Spleen (tissue), 13 donors: ENCODE results near the gene MAP7D2. TPM values are rescaled to one million over a fixed set of nuclear protein-coding genes. Genes with fewer than 3 reads are reported as not detected.
"Not testable (repeated sequence)": the region's sequence is repeated elsewhere in the genome, so short reads cannot be mapped to it uniquely, and the experiment has no call there.

Experiments
- DNase-seq: peaks from one replicate; pipeline ENCODE4 v3.0.0-alpha.2; 2020
- H3K27ac ChIP-seq, 8 donors: fragments of 200-600 bp; sonication (generic) in 7 of 8; 1 replicate in 4 of 8; 2 replicates in 4 of 8; pipeline versions ENCODE4 v1.5.0 to v1.8.0; 2016 to 2021; ENCODE audit warnings: inconsistent platforms in 4 of 8, mild to moderate bottlenecking in 4 of 8, moderate library complexity in 1 of 8
- H3K27me3 ChIP-seq, 7 donors: fragments of 200-600 bp; sonication (generic) in 6 of 7; replicated peaks in 1 of 7; 1 replicate in 4 of 7; 2 replicates in 3 of 7; pipeline versions ENCODE4 v1.5.0 to v1.8.0; 2016 to 2021; ENCODE audit warnings: inconsistent platforms in 3 of 7, mild to moderate bottlenecking in 1 of 7
- H3K36me3 ChIP-seq, 6 donors: fragments of 200-600 bp; sonication (generic) in 5 of 6; 1 replicate in 4 of 6; 2 replicates in 2 of 6; pipeline versions ENCODE4 v1.5.0 to v1.8.0; 2016 to 2021; ENCODE audit warnings: inconsistent platforms in 2 of 6
- H3K4me1 ChIP-seq, 6 donors: fragments of 200-600 bp; sonication (generic) in 5 of 6; 1 replicate in 3 of 6; 2 replicates in 3 of 6; pipeline versions ENCODE4 v1.5.0 to v1.8.0; 2016 to 2021; ENCODE audit warnings: inconsistent platforms in 3 of 6
- H3K4me3 ChIP-seq, 8 donors: fragments of 200-600 bp; sonication (generic) in 7 of 8; 1 replicate in 4 of 8; 2 replicates in 4 of 8; pipeline versions ENCODE4 v1.5.0 to v1.8.0; 2016 to 2021; ENCODE audit warnings: inconsistent platforms in 4 of 8, mild to moderate bottlenecking in 4 of 8, moderate library complexity in 2 of 8
- H3K9me3 ChIP-seq, 8 donors: fragments of 200-600 bp; sonication (generic) in 7 of 8; 1 replicate in 4 of 8; 2 replicates in 4 of 8; pipeline versions ENCODE4 v1.5.0 to v1.8.0; 2016 to 2021; ENCODE audit warnings: inconsistent platforms in 4 of 8
- POLR2A ChIP-seq, 3 donors: fragments of 450-650 bp; IDR thresholded peaks; one replicate each; pipeline ENCODE4 v1.5.1; 2017; ENCODE audit warnings: antibody characterized with exemption in 3 of 3, mild to moderate bottlenecking in 1 of 3
- POLR2AphosphoS5 ChIP-seq, 3 donors: sonication (generic); formaldehyde crosslinking; IDR thresholded peaks; one replicate each; pipeline ENCODE4 v1.5.1; 2017; ENCODE audit warnings: antibody characterized with exemption in 3 of 3
- WGBS, 5 donors: extraction: QIAGEN DNeasy Blood & Tissue Kit in 3 of 5; methylation state at CpG; one replicate each; pipeline versions ENCODE4 v1.1.5 to v1.1.7; 2013 to 2018; 5-methylcytosine and 5-hydroxymethylcytosine counted together
- intact Hi-C: fragments of 100-400 bp; cut with DNase I; formaldehyde crosslinking; loops from one replicate; pipeline ENCODE4 v1.15.0; 2023; ENCODE audit warnings: low total_unique reads
- long read RNA-seq, 2 donors: transcript quantifications; one replicate each; lab custom pipeline, GENCODE V29; 2026
- polyA plus RNA-seq, 3 donors: library from polyadenylated mRNA; stranded (reverse); fragments of 200-250 nt; gene quantifications; one replicate each; pipeline ENCODE4 v1.2.1, GENCODE V29; 2013
- total RNA-seq, 7 donors: library from RNA; depleted of rRNA in 3 of 7; stranded (reverse); fragments of >200 nt in 3 of 7; fragmentation: NEBNext Ultra II Directional in 4 of 7; extraction: Animal tissue kit (Norgen Biotek cat#: 25700) in 4 of 7; gene quantifications; one replicate each; pipeline versions ENCODE4 v1.1.0 to v1.2.1, GENCODE V29; 2016 to 2021
- TF ChIP-seq, protein P1 (sequence below), 11 experiments: fragments of 200-600 bp in 7 of 11; fragments of 450-650 bp in 4 of 11; sonication (generic) in 4 of 11; IDR thresholded peaks in 8 of 11; conservative IDR thresholded peaks in 3 of 11; 1 replicate in 7 of 11; 2 replicates in 4 of 11; pipeline versions ENCODE4 v1.4.0 to v1.8.0; 2016 to 2021; ENCODE audit warnings: antibody characterized with exemption in 11 of 11, inconsistent platforms in 4 of 11, mild to moderate bottlenecking in 1 of 11
- donor health status: healthy with polysubstance abuse.
- donor health status: DM: no; HTN: no; CAD: no; lungs with moderate emphysema.
- donor health status: DM: no; HTN: no; CAD: no.
- donor health status: Bipolar disorder and iron deficiency.
- donor health status: healthy.
- donor health status: DM: no; HTN: no; CAD: no.
- donor health status: DM: yes; HTN: yes; CAD: no.

Gene MAP7D2
- under 1 TPM in 5 of 7 donors, not detected in 2; 0.27 to 0.67 (median 0.52) TPM for total RNA-seq
- polyA plus RNA-seq: under 1 TPM in 2 of 3 donors, not detected in 1; 0.02 to 0.20 TPM
- long read RNA-seq, donor 1: 0 reads
- long read RNA-seq, donor 2: 0 reads

DNA sequence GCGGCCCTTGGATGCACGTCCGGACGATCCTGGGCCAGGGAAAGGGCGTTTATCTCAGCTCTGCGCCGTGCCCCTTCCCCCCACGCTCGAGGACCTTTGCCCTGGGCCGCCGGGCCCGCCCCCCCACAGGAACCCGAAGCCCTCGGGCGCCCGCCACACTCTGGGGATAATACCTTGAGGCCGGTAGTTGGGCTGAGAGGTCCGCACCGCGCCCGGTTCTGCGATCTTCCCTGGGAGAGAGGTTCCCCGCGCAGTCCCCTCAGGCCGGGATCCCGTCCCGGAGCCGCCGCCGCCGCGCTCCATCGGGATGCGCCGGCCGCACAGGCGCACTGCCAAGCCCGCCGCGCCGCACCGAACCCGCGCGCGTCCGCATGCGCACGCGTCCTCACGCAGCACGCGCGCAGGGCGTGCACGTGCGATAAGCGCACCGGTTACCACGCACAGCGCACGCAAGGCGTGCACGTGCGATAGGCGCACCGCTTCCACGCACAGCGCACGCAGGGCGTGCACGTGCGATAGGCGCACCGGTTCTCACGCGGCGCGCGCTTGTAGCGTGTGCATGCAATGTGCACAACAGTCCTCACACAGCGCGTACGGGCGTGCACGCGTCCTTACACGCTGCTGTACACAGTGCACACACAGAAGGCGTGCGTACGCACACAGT lies at the start of gene MAP7D2:
Gene MAP7D2 (minus strand): TSS at position 331 of the 664 bp plus-strand sequence. CDS start 28 bp downstream, at position 303.
- intact Hi-C loops: no loop called here
- TF ChIP-seq POLR2AphosphoS5 (IDR thresholded peaks at IDR 0.05): no peak
- TF ChIP-seq, protein P1, sequence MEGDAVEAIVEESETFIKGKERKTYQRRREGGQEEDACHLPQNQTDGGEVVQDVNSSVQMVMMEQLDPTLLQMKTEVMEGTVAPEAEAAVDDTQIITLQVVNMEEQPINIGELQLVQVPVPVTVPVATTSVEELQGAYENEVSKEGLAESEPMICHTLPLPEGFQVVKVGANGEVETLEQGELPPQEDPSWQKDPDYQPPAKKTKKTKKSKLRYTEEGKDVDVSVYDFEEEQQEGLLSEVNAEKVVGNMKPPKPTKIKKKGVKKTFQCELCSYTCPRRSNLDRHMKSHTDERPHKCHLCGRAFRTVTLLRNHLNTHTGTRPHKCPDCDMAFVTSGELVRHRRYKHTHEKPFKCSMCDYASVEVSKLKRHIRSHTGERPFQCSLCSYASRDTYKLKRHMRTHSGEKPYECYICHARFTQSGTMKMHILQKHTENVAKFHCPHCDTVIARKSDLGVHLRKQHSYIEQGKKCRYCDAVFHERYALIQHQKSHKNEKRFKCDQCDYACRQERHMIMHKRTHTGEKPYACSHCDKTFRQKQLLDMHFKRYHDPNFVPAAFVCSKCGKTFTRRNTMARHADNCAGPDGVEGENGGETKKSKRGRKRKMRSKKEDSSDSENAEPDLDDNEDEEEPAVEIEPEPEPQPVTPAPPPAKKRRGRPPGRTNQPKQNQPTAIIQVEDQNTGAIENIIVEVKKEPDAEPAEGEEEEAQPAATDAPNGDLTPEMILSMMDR (IDR thresholded peaks at IDR 0.05 in 8 of 11, conservative IDR thresholded peaks at IDR 0.05 in 3 of 11): no peak
- no peak for TF ChIP-seq POLR2A (IDR thresholded peaks at IDR 0.05)
- Histone ChIP-seq H3K4me1 (peaks cover 0 to 15% (median 6%) of the 10 kb centered on the region in 6 donors), H3K27me3 (peaks cover 0 to 26% (median 20%) of the 10 kb centered on the region in 7 donors), H3K9me3 (no peaks in the 10 kb centered on the region), H3K27ac (no peak within 1 kb of the TSS), H3K4me3 (peak within 1 kb of the TSS in 7 of 8 donors; percentile 7 to 60 (median 27)), H3K36me3 (no peaks in the 10 kb centered on the region)
- DNase-seq: no peak
- WGBS, 5 donors: 23 to 51% (median 33%) methylated on average over 60 to 91 of the region's 91 CpGs; no CpG with 5 or more reads in 1 of the 5 donors

GRCh38 chrX:20162516-20162915 lies 45.8 kb upstream of the MAP7D2 start:
- H3K4me1 ChIP-seq, DNase-seq, H3K27me3 ChIP-seq, intact Hi-C loops, H3K9me3 ChIP-seq, H3K4me3 ChIP-seq, H3K27ac ChIP-seq: not testable (repeated sequence)
- peaks cover 0 to 100% (median 21%) of the 10 kb centered on the region in 6 donors for H3K36me3 ChIP-seq

DNA sequence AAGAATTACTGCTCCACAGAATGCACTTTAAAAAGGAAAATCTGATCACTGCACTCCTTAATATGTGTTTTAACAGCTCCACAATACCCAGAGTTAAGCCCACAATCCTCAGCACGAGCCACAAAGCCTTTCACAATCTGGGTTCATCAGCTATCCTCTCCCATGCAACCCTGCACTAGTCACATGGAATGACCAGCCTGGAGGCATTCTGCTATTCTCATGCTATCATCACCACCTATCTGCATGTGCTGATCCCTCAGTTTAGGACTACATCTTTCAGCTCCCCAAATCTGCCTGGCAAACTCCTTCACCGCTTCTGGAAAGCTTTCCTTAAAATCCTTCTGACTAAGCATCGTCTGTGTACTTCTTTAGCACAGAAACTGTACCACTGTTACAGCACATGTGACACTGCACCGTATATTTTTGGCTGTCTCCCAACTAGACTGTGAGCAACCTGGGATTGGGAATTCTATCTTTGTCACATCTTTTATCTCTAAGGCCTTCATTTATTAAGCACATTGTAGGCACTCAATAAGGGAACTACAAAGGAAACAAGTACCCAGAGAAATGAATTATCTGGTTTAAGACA lies 43.2 kb upstream of the MAP7D2 start:
- WGBS, 5 donors: 77 to 94% (median 86%) methylated on average over 4 of the region's 4 CpGs
- TF ChIP-seq, protein P1 (IDR thresholded peaks at IDR 0.05 in 8 of 11, conservative IDR thresholded peaks at IDR 0.05 in 3 of 11): no peak
- TF ChIP-seq POLR2A (IDR thresholded peaks at IDR 0.05) (no peak), POLR2AphosphoS5 (IDR thresholded peaks at IDR 0.05) (no peak)
- H3K27ac ChIP-seq: no peak overlapping the region
- no peak for DNase-seq
- H3K36me3 ChIP-seq: peaks cover 0 to 100% (median 32%) of the 10 kb centered on the region in 6 donors
- H3K4me3 ChIP-seq: no peak overlapping the region
- no peaks in the 10 kb centered on the region for H3K9me3 ChIP-seq
- H3K27me3 ChIP-seq: no peaks in the 10 kb centered on the region
- no peaks in the 10 kb centered on the region for H3K4me1 ChIP-seq
- intact Hi-C loops: no loop called here

DNA sequence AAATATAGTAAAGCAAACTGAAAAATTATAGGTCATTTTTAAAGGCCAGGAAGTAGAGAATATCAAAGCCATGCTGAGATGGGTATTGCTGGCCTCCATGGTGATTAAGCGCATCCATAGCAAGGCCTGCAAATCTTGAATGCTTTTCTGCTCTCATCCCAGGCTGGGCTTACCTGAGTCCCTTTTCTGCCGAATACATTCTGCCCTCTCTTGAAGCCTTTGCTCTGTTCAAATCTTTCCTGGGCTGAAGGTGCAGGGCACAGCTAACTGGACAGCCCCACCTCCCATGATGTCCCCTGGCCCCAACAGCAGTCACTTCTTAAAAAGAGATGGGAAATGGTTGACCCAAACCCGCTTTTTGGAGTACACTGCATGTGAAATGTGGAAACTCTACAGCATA lies 35.0 kb upstream of the MAP7D2 start:
- Histone ChIP-seq H3K9me3 (no peaks in the 10 kb centered on the region), H3K4me3 (no peak overlapping the region), H3K36me3 (peaks cover 0 to 61% (median 27%) of the 10 kb centered on the region in 6 donors), H3K4me1 (no peaks in the 10 kb centered on the region), H3K27me3 (no peaks in the 10 kb centered on the region), H3K27ac (no peak overlapping the region)
- TF ChIP-seq, protein P1 (IDR thresholded peaks at IDR 0.05 in 8 of 11, conservative IDR thresholded peaks at IDR 0.05 in 3 of 11): no peak
- TF ChIP-seq POLR2AphosphoS5 (IDR thresholded peaks at IDR 0.05) (no peak), POLR2A (IDR thresholded peaks at IDR 0.05) (no peak)
- intact Hi-C loops: no loop called here
- no peak for DNase-seq
- WGBS, 5 donors: 88 to 94% (median 93%) methylated on average over 3 of the region's 3 CpGs
